IMR-90 (cell line): Measurements from ENCODE around the gene H19. TPM values are rescaled to one million over a fixed set of nuclear protein-coding genes. Genes with fewer than 3 reads are reported as not detected.

ENCODE experiments used
- microRNA-seq, 2 experiments: library from miRNA; stranded (forward) in 1 of 2; unstranded in 1 of 2; fragments of 10-50 nt in 1 of 2; fragments of <30 nt in 1 of 2; gene quantifications in 1 of 2; microRNA quantifications in 1 of 2; one replicate each; pipeline versions ENCODE3 to v1.1.0; 2013 to 2020; ENCODE audit not compliant: insufficient read depth in 1 of 2, insufficient read length in 1 of 2, unreplicated experiment in 1 of 2
- polyA plus RNA-seq, 3 experiments: library from polyadenylated mRNA; depleted of rRNA; stranded (reverse); fragments of >200 nt; gene quantifications; 2 replicates each; pipeline ENCODE4 v1.2.3, GENCODE V29; 2012; ENCODE audit warnings: low replicate concordance in 1 of 3
- small RNA-seq, 5 experiments: library from RNA; depleted of rRNA; stranded (forward); fragments of <200 nt; gene quantifications; one replicate each; pipeline ENCODE3, GENCODE V24; 2012
- total RNA-seq: library from RNA; depleted of rRNA; stranded (reverse); fragments of >200 nt; gene quantifications from 2 replicates; pipeline ENCODE4 v1.2.3, GENCODE V29; 2012; rRNA removed

Gene H19
- total and polyA plus RNA-seq, 2 of the 4 experiments (the other 2 are of a cell fraction) = 0.41 TPM; not detected in 1

Small RNA genes lying within 50 kb of the gene (microRNA-seq; reads per million reads assigned to microRNA genes)
- gene RF01972 (ENCODE audit: insufficient read depth, insufficient read length) (not detected), gene RF01973 (ENCODE audit: insufficient read depth, insufficient read length) (not detected)

Small RNA genes lying within 50 kb of the gene (small RNA-seq; reads per million reads assigned to genes)
- 0 reads per million in 5 experiments for gene RF01972
- gene RF01973 = 0 reads per million in 5 experiments

Other genes starting within 250 kb of the H19 start
- under 0.01 and 0.18 TPM in 2 replicates for gene IFITM10, start 247.2 kb downstream of the H19 start, total RNA-seq
- gene IFITM10, start 247.2 kb downstream of the H19 start, polyA plus RNA-seq (2012; rRNA removed) = 0.15 and 0.59 TPM in 2 replicates
- 38.3 and 39.8 TPM in 2 replicates for gene CTSD, start 233.9 kb downstream of the H19 start, total RNA-seq
- 151 and 166 TPM in 2 replicates for gene CTSD, start 233.9 kb downstream of the H19 start, polyA plus RNA-seq (2012; rRNA removed)
- not detected in 2 replicates for gene SYT8, start 162.9 kb downstream of the H19 start, total RNA-seq
- gene SYT8, start 162.9 kb downstream of the H19 start, polyA plus RNA-seq (2012; rRNA removed) = not detected in 2 replicates
- gene TNNI2, start 158.9 kb downstream of the H19 start, total RNA-seq = not detected in 2 replicates
- gene TNNI2, start 158.9 kb downstream of the H19 start, polyA plus RNA-seq (2012; rRNA removed) = not detected in 2 replicates
- gene LSP1, start 144.8 kb downstream of the H19 start, total RNA-seq = not detected in 2 replicates
- gene LSP1, start 144.8 kb downstream of the H19 start, polyA plus RNA-seq (2012; rRNA removed) = 0.11 TPM in 1 of 2 replicates, not detected in the other
- gene PRR33, start 105.9 kb downstream of the H19 start, total RNA-seq = not detected in 2 replicates
- gene PRR33, start 105.9 kb downstream of the H19 start, polyA plus RNA-seq (2012; rRNA removed) = not detected in 2 replicates
- gene TNNT3, start 78.1 kb downstream of the H19 start, total RNA-seq = not detected in 2 replicates
- gene TNNT3, start 78.1 kb downstream of the H19 start, polyA plus RNA-seq (2012; rRNA removed) = not detected in 2 replicates
- gene MRPL23, start 50.5 kb downstream of the H19 start, total RNA-seq = 114 and 133 TPM in 2 replicates
- gene MRPL23, start 50.5 kb downstream of the H19 start, polyA plus RNA-seq (2012; rRNA removed) = 68.4 and 93.0 TPM in 2 replicates
- gene IGF2, start 141.5 kb upstream of the H19 start, total RNA-seq = 2.3 and 5.0 TPM in 2 replicates
- gene IGF2, start 141.5 kb upstream of the H19 start, polyA plus RNA-seq (2012; rRNA removed) = 17.5 and 21.8 TPM in 2 replicates
- not detected in 2 replicates for gene INS, start 163.4 kb upstream of the H19 start, total RNA-seq
- not detected in 2 replicates for gene INS, start 163.4 kb upstream of the H19 start, polyA plus RNA-seq (2012; rRNA removed)
- gene TH, start 174.0 kb upstream of the H19 start, total RNA-seq = not detected in 2 replicates
- gene TH, start 174.0 kb upstream of the H19 start, polyA plus RNA-seq (2012; rRNA removed) = 0.06 and 0.10 TPM in 2 replicates